Stimulated activated CD8-positive, alpha-beta memory T cell treated with anti-CD3 and anti-CD28 coated beads, Interleukin-12 subunit alpha, Interleukin-12 subunit beta, amount 100 ng/mL, for 24 hours (primary cell): ENCODE results near the gene PLEKHG1.

Experiments used
- DNase-seq: peaks from one replicate; pipeline ENCODE4 v3.0.0-alpha.2; 2020; ENCODE audit errors: extremely low read depth

PLEKHG1 gene

DNA sequence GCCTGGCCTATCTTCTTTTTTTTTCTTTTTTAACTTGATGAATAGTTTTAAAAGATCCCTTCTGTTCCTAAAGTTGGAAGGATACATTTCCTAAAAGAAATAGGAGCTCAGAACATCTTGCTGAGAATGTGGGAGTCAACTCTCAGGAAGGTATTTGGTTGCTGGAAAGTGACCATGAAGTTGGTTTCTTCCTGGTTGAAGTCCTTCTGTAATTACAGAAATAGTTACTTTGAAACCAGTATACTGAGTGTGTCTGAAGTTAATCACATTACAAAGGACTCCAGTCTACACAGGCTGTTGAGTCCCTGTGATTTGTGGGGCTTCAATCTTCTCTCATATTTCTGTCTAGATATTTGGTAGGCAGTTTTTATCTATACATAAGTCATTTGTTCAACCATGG lies 9.8 kb upstream of the PLEKHG1 start:
- DNase-seq: no peak

DNA sequence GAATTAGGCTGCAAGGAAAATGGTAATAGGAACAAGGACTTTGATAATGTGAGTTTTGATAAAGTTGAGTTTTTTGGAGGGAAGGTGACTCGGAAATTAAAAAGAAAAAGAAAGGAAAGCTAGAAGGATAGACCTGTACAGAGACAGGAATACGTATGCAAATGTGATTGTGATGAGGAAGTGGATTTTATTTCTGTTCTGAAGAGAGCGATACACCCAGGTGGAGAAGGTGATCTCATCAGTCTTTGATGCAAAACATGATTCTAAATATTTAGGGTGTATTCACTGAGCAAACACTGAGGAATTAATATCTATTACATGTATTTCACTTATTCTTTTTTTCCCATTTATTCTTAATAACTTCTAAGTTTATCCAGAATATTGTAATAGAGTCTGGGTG lies 9.2 kb upstream of the PLEKHG1 start:
- no peak for DNase-seq

DNA sequence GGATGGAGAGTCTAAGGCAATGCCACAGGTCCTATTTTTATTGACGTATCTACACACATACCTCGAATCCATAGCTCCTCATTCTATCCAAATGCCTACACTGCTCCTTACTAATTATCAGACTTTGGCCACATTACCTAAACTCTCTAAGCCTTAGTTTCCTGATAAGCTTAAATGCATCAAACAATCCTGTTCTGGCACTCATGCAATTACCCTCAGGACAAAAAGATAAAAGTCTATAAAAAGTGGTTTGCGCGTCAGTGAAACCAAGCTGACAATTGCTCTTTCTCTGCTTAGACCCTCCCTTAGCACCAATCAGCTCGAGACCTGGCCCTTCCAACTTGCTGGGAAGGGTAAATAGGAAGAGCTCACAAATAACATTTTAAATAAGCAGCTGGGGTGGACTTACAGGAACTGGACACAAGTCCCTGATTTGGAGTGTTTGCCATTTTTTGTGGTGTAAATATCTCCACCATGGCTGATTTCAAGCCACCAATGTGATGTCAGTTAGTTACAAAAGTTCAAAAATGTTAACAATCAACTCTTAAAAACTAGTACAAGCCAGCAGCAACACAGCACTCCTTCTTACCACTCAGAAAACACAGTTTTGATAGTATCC lies 7.2 kb upstream of the PLEKHG1 start:
- no peak for DNase-seq

DNA sequence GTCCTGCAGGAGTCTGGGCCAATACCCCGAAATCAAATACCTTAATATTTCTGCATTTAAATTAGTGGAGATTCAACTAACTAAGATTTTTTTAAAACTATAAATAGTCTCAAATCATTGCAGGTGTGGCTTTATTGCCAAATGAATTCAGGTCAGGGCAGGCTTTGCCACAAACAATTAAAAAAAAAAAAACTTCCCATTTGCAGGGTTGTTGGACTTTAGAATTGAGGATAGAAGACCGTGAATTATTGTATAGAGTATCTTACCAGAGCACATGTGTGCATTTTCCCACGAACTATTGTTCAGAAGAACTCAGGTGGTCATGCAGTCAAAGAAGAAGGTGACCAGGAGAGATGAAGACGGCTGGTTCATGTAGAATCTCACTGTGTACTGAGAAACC lies 6.6 kb upstream of the PLEKHG1 start:
- no peak for DNase-seq

DNA sequence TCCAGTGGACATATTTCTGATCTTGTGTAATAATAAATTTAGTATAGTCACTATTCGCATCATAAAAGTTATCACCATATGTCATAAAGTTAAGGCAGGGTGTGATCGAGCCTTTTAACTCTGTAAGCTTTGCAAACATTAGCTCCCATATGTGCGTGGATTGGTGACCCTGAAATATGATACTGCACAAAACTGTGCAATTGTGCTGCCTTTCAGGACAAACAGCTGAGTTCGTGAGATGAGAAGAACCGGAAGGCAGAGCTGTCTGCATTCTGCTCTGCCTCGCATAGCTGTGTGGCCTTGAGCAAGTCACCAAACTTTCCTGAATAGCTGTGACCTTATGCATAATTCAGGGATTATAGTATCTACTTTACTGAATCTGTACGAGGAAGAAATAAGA lies 3.2 kb upstream of the PLEKHG1 start:
- no peak for DNase-seq

DNA sequence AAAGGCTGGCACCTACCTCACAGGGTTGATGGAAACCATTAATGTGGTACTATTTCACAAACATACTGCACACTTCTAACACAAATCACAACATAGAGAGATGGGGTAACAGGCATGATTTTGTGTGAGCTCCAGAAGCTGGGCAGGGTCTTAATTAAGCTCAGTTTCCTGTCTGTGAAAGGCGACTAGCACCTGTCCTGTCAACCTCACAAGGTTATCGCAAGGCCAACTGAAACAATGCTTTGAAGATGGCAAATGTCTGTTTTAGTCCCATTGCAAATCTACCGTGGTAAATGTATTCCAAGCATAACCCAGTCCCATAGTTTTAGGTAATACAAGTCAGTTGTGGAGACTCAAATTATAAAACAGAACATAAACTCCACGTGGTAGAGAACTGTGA lies 1.3 kb upstream of the PLEKHG1 start:
- no peak for DNase-seq

DNA sequence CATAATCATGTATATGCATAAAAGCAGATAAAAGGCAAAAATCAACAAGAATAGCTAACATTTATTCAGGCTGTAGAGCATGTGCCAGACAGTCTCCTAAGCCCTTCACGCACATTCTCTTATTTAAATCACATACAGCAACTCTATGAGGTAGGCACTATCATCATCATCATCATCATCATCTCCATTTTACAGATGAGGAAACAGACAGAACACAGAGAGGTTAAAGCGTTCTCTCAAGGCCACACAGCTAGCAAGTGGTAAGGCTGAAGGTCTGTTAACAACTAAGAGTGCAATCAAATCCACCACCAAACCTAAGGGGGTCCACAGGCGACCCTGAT lies 857 bp upstream of the PLEKHG1 start:
- DNase-seq: no peak

DNA sequence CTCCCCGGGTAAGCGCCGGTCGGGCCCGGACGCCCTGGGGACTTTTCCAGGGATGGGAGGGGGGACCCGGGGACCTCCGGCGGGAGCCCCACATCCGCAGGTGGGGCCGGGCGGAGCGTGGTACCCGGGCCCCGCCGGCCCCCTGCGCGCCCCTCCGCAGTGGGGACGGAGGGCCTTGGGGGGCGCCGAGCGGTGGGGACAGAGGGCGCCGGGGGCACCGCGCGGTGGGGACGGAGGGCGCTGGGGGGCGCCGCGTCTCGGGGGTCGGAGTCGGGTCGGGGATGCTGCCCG lies 270 bp downstream of the PLEKHG1 start:
- DNase-seq: no peak

DNA sequence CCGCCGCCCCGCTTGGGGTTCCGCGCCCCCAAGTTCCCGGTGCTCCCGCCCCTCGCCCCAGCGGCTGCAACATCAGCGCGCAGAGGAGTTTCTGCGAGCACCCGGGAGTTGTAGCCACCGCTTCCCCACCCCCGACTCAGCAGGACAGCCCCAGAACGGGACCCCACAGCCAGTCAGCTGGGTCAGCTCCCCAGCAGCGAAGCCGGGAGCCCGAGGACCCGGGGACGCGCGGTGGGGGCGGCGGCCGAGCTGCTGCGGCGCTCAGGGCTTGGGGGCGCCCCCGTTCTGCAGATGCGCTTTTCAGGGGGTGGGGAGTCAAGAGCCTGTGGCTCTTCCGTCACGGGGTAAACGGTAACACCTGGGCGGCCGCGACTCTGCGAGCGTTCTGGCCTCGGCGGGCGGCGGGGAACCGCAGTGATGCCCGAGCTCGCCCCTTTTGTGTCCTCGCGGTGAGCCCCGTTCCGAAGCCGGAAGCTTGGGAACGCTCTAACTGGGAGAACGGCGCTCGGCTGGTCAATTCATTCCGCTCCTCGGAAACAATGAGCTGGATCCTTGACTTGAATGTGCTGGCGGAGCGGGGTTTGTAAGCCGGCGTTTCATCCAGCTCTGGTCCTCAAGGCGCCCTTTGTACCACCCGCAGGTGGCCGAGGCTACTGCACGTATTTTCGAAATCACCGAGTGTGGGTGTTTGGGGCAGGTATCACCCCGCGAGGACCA lies 774 bp downstream of the PLEKHG1 start:
- DNase-seq: peak; percentile 20

DNA sequence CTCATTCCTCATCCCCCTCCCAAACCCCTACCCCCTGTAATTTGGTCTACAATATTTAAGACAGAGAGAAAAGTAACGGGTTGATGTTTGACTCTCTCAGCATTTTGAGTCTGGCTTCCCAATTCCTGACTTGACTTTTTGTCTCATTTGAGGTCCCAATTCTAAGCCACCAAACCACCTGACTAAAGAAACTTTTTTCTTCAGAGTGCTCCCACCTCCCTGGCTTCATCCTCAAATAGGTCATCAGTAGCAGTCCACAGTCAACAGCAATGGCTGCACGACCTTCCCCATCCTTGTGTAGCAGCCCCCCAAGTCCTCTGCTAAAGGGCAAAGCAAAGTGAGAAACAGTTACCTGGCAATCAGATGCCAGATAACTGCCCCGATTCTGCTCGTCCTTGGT lies 1.8 kb downstream of the PLEKHG1 start:
- no peak for DNase-seq

DNA sequence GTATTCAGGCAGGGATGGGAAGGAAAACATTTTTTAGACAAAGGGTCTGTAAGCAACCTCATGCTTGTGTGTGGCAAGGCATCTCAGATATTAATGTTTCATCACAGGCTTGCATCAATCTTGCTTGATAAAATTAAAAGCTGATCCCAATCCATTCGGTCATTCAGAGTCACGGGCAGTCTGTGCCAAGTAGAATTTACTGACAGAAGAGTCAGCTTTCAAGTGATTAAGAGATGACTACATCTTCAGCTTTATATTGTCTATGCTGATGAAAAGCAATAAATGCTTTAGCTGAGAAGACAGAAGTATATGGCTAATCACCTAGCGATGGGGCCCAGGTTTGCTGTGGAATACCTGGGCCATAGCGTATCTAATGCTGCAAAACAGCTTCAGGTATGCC lies 3.5 kb downstream of the PLEKHG1 start:
- DNase-seq: no peak

DNA sequence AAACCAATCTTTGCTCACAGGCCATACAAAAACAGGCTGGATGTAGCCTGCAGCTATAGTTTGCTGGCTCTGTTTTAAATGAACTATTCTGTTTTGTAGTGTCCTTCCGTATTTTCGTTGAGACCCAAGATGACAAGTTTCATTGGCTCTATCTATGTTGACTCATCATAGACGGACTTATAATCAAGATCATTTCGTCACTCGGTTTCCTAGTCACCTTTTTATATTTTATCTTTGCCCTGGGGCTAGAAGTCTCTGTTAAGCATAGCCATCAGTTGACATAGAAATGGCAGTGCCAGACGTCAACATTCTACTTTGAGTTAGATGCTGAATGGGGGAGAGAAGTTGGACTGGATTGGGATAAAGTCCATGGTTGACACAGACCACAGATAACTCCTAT lies 4.8 kb downstream of the PLEKHG1 start:
- no peak for DNase-seq

DNA sequence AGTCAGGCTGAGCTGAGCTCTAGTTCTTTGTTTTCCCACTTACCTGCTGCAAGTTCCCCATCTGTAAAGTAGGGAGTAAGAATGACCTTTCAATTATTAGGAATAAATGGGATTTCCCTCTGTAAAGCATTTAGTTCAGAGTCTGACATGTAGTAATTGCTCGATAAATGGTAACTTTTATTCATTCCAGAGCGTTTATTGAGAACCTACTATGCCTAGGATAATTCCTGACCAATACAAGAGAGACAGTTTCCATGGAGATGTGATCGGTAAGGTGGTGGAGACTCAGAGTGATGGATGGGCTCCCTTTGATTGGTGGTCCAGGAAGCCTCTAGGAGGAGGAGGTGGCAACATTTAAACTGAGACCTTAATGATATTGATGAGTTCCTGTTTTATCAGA lies 5.6 kb downstream of the PLEKHG1 start:
- no peak for DNase-seq

DNA sequence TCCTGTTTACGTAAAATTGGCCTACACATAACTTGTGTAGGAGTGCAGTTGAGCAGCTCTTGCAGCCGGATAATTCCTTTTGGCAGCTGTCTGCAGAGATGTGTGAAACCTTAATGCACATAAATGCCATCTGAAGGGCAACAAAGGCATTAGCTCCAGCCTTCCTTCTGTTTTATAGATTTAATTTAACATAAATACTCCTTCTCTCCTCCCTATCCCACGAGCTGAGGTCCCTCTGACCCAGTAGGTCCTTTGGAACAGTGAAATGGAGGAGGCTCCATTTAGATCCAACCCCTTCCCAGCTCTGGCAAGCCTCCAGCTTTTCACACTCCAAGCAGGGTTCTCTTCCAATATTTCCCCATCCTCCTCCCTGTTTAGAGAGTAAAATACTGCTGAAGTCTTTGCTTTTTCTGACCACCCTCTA lies 6.5 kb downstream of the PLEKHG1 start:
- no peak for DNase-seq

DNA sequence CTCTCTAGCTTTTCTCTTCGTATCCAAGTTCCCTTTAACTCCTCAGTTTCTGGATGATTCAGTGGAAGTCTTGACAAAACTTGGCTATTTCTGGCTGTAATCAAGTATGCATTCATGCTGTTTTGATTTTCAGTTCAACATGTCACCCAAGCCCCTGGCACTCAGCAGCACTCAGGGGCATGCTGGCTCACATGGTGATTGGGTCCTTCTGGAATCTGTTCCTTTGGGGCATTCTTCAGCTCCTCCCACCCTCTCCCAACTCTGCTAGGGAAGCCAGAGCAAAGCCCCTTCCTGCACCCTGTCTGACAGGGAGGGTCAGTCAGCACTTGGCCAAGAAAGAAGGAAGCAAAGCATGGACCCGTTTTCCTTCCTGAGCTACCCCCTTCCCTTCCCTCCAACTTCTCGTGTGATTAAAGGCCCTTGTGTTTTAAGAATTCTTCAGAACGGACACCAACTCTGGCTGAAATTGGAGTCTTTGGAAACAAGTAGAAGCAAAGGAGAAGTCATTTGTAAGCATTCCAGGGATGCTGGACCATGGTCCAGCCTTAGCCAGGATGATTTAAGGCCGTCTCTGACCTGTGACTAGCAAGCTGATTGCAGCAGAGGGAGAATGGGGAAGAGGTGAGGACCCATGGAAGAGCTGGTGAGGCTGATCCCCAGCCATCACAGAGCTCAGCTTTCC lies 7.1 kb downstream of the PLEKHG1 start:
- DNase-seq: no peak

DNA sequence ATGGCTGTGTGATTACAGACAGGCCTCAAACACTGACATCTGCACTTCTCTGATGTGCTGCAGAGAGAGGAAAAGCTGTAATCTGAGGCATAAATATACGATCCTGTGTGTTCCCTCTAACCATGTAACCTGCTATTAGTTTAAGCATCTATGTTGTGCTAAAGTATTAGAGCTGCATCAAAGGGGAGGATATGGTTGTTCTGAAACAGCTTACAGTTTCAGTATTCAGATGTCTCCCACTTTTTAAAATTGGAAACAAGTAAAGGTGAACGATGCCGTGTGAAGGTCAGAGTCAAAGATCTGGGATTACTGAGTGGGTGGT lies 7.6 kb downstream of the PLEKHG1 start:
- DNase-seq: no peak

DNA sequence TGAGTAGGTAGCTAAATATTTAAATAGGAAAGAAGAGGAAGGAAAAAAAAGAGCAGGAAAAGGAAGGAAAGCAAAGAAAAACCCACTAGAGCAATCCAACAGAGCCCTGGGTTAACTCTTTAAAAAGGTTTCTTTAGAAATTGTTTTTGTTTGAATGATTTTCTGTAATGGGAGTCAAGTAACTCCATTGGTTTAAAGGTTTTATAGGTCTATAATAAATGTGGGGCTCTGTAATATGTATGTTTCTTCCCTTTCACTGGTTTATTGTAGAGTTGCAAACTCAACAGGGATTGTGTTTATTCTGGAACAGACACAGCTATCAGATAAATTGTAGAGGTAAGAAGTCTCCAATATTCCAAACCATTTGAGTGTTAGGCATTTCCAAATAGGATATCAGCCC lies 10.9 kb downstream of the PLEKHG1 start:
- no peak for DNase-seq

DNA sequence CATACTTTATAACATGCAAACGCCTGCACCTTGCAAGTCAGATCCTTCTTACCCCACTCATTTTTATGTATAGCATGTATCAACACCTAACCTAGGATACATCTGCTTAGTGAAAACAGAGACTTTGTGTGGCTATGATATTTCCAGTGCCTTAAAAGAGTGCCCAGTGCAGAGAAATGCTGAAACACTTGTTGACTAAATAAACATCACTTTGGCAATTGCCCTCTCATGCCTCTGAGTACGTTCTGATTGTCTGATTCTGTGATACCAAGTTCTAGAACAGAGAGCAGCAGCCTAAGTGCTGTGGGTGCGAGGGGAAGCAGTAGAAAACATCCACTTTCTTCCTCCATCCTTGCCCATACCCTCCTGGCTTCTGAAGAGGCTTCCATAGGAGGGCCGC lies 13.6 kb downstream of the PLEKHG1 start:
- no peak for DNase-seq

DNA sequence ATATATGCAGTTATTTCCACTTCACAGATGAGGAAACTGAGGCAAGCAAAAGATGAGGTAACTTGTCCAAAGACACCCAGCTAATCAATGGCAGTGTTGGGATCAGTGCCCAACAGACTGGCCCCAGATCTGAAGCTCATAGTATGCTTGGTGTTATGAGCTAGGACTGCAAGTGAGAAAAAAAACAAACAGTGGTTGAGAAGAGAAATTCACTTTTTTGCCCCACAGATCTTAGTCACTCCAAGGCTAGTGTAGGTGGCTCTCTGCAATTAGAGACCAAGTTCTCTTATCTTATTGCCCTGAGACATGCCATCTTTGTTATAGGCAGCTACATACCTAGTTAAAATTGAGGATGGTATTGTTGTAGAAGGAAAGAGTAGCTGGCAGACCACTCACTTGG lies 16.3 kb downstream of the PLEKHG1 start:
- no peak for DNase-seq

DNA sequence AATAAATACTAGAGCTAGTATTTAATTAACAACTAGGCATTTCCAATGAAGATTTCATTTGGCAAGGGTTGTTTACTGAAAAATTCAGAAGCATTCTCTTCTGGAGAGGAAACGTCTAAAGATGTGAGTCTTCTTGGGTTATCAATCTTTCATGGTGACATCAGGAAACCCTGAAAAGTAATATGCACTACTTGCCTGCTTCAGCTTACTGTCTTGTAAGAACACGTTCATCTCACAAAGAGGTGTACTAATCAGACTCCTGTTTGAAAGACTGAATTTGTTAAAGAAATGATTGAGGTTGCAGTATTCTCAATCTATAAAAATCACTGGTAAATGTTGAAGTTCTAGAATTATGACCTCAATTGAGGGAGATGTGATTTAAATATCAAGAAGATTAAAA lies 16.9 kb downstream of the PLEKHG1 start:
- no peak for DNase-seq

DNA sequence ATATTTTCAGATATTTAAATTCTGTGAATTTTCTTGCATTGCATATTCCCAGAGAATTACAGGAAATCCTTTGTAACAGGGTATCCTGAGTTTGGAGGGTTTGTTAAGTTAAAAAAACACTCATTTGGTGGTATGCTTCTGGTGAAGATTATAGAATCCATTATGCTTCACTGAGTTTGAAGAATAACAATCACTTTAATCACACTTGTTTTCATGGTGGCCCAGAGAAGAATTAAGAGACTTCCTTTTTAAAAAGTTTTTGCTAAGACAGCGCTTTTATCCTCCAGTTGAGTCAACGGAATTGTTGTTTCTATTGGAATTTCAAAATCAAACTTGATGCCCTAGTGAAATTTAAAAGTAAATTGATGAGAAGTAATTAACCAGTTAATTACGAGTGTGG lies 17.4 kb downstream of the PLEKHG1 start:
- no peak for DNase-seq

DNA sequence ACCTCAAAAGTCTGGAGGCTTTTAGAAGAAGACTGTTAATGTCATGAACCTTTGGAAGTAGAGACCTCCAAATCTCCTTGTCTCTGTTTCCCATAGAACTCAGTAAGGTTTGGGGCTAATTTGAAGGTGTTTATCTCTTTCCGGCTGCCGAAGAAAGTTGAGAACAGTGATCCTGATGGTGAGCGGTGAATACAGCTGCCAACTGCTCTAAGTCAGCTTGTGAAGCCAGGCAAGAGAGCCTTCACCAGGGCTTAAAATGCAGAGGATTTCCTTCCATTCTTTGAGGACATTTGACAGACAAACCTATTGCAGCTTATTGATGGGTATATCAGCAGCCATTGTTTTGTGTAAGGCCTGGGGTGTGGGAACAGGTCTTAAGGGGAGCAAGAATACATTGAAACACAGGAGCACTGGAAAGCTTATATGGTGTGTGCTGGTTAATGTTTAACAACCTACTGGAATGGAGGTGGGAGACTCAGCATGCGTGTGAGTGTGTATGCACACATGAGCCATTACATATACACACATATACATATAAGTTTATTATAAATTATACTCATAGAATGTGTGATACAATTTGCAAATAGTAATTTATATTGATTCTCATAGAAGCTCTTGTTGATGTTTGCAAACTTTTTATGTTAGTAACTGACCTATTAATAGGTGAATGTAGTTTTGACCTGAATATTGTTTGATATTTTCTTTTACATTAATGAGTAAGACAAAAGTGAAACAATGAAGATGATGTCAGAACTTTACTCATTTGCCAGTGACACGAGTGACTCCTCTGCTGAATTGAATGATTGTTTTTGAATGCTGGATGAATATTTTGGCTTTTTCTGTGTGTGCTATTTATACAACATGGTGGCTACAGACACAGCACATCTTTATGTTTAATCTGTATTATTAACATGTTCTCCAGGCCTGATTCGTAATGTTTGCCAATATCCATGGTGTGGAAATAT lies 18.1 kb downstream of the PLEKHG1 start:
- DNase-seq: no peak

DNA sequence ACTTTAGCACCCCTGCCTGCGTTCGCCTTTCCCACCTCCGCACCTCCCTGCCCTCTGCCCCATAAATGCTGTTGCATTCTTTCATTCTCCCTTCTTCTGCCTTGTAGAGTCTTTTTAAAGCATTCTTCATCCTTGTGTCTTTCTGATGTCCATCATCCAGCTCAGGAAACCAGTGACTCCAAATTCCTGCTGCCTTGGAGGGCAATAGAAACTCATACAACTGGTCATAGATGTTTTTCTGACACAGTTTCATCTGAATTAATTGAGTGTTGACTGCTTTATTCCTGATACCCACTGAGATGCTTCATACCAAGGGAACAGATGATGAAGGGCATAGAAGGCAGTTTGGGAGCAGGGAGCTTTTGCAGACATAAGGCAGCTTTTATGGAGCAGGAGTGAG lies 19.6 kb downstream of the PLEKHG1 start:
- no peak for DNase-seq
